H1 (cell line): ENCODE measurements around the gene ISOC2. TPM values are rescaled to one million over a fixed set of nuclear protein-coding genes. Genes with fewer than 3 reads are reported as not detected.

Source experiments
- CTCF ChIA-PET: fragments of 300-600 bp; sonication (Branson Sonifier 250); formaldehyde crosslinking; loops from one replicate; lab custom pipeline; 2021; ENCODE audit not compliant: partially characterized antibody; lab: Charles Lee
- POLR2A ChIA-PET: fragments of 300-600 bp; sonication (Branson Sonifier 250); formaldehyde crosslinking; loops from one replicate; lab custom pipeline; 2021; ENCODE audit warnings: inconsistent platforms; ENCODE audit not compliant: partially characterized antibody; lab: Charles Lee
- DNase-seq, 2 experiments: peaks; one replicate each; pipeline versions ENCODE4 v3.0.0 to v3.0.0-alpha.2; 2010 to 2022; ENCODE audit warnings: low spot score in 2 of 2, low read depth in 1 of 2, mixed read lengths in 1 of 2
- FAIRE-seq: peaks from 2 replicates; lab custom pipeline; 2011; peaks lifted over from hg19 to GRCh38; lab: Jason Lieb, UNC
- H2AFZ ChIP-seq: 2 replicates; pipeline ENCODE4 v1.8.1; 2012; ENCODE audit warnings: low read length, inconsistent platforms
- H2AK5ac ChIP-seq: 2 replicates; pipeline ENCODE4 v1.6.1; 2013; ENCODE audit warnings: low read depth, low read length
- H2BK120ac ChIP-seq: replicated peaks from 2 replicates; pipeline ENCODE3; 2013; ENCODE audit warnings: low read depth, low read length, inconsistent platforms
- H2BK12ac ChIP-seq: 2 replicates; pipeline ENCODE4 v1.6.1; 2013; ENCODE audit warnings: low read depth, low read length
- H2BK15ac ChIP-seq: 2 replicates; pipeline ENCODE4 v1.6.1; 2013; ENCODE audit warnings: low read length
- H2BK20ac ChIP-seq: 2 replicates; pipeline ENCODE4 v1.6.1; 2013; ENCODE audit warnings: low read length
- H2BK5ac ChIP-seq: 2 replicates; pipeline ENCODE4 v1.6.1; 2013; ENCODE audit warnings: low read depth, low read length
- H3K14ac ChIP-seq: 2 replicates; pipeline ENCODE4 v1.6.1; 2013; ENCODE audit warnings: inconsistent platforms; ENCODE audit not compliant: insufficient read length
- H3K18ac ChIP-seq: 2 replicates; pipeline ENCODE4 v1.6.1; 2013; ENCODE audit warnings: low read length; ENCODE audit errors: extremely low read depth
- H3K23ac ChIP-seq: 2 replicates; pipeline ENCODE4 v1.6.1; 2013; ENCODE audit warnings: inconsistent platforms; ENCODE audit not compliant: insufficient read length
- H3K23me2 ChIP-seq: 2 replicates; pipeline ENCODE4 v1.6.1; 2013; ENCODE audit warnings: low read depth, low read length
- H3K27ac ChIP-seq: 2 replicates; pipeline ENCODE4 v1.6.1; 2011; ENCODE audit warnings: low read depth, low read length, inconsistent platforms
- H3K27me3 ChIP-seq, 4 experiments: replicated peaks in 1 of 4; 1 replicate in 1 of 4; 2 replicates in 3 of 4; pipeline versions ENCODE4 v1.6.1 to v1.8.1; 2011 to 2013; ENCODE audit warnings: low read length in 3 of 4, mild to moderate bottlenecking in 3 of 4, inconsistent platforms in 2 of 4, mixed read lengths in 2 of 4, moderate library complexity in 1 of 4; ENCODE audit not compliant: control insufficient read depth in 3 of 4, insufficient read depth in 3 of 4; ENCODE audit errors: extremely low read depth in 1 of 4
- H3K36me3 ChIP-seq, 4 experiments: 2 replicates each; pipeline versions ENCODE4 v1.6.1 to v1.8.1; 2011 to 2013; ENCODE audit warnings: mild to moderate bottlenecking in 4 of 4, low read length in 3 of 4, moderate library complexity in 2 of 4, control low read depth in 1 of 4, inconsistent platforms in 1 of 4; ENCODE audit not compliant: insufficient read depth in 4 of 4, control insufficient read depth in 2 of 4
- H3K4ac ChIP-seq: replicated peaks from 2 replicates; pipeline ENCODE3; 2013; ENCODE audit warnings: low read length, low read depth, mixed read lengths, inconsistent platforms; ENCODE audit not compliant: insufficient read length
- H3K4me1 ChIP-seq, 4 experiments: replicated peaks in 1 of 4; 1 replicate in 1 of 4; 2 replicates in 3 of 4; pipeline versions ENCODE4 v1.6.1 to v1.8.1; 2011 to 2013; ENCODE audit warnings: low read length in 3 of 4, inconsistent platforms in 2 of 4, mixed read lengths in 1 of 4; ENCODE audit not compliant: insufficient read depth in 4 of 4, control insufficient read depth in 3 of 4
- H3K4me2 ChIP-seq, 2 experiments: 2 replicates each; pipeline versions ENCODE4 v1.6.1 to v1.8.1; 2011 to 2013; ENCODE audit warnings: low read depth in 2 of 2, low read length in 2 of 2, control low read depth in 1 of 2, inconsistent platforms in 1 of 2, mild to moderate bottlenecking in 1 of 2; ENCODE audit not compliant: insufficient read depth in 1 of 2
- H3K4me3 ChIP-seq, 4 experiments: fragments of 200-600, 300-600 bp in 1 of 4; sonication (generic), shearing (Covaris generic), sonication (Bioruptor Twin) in 1 of 4; 2 replicates each; pipeline versions ENCODE4 v1.5.1 to v1.8.1; 2011 to 2016; ENCODE audit warnings: low read length in 4 of 4, low read depth in 3 of 4, control low read depth in 2 of 4, inconsistent platforms in 2 of 4, mild to moderate bottlenecking in 2 of 4, mixed read lengths in 1 of 4, moderate library complexity in 1 of 4; ENCODE audit not compliant: insufficient read depth in 2 of 4; ENCODE audit errors: extremely low read depth in 1 of 4
- H3K56ac ChIP-seq: replicated peaks from 2 replicates; pipeline ENCODE3; 2013; ENCODE audit warnings: low read depth, mild to moderate bottlenecking, mixed read lengths, low read length, inconsistent platforms; ENCODE audit not compliant: insufficient read length
- H3K79me1 ChIP-seq: 2 replicates; pipeline ENCODE4 v1.6.1; 2013; ENCODE audit warnings: low read depth, low read length, control low read depth
- H3K79me2 ChIP-seq, 2 experiments: 2 replicates each; pipeline versions ENCODE4 v1.6.1 to v1.8.1; 2012 to 2013; ENCODE audit warnings: low read length in 2 of 2, mild to moderate bottlenecking in 2 of 2, inconsistent platforms in 1 of 2; ENCODE audit not compliant: insufficient read depth in 2 of 2, control insufficient read depth in 1 of 2
- H3K9ac ChIP-seq, 4 experiments: replicated peaks in 1 of 4; 1 replicate in 1 of 4; 2 replicates in 3 of 4; pipeline versions ENCODE4 v1.6.1 to v1.8.1; 2011 to 2013; ENCODE audit warnings: low read depth in 3 of 4, low read length in 3 of 4, control low read depth in 2 of 4, mild to moderate bottlenecking in 2 of 4, moderate library complexity in 2 of 4, inconsistent platforms in 1 of 4; ENCODE audit errors: extremely low read depth in 1 of 4
- H3K9me3 ChIP-seq, 2 experiments: 2 replicates each; pipeline versions ENCODE4 v1.6.1 to v1.8.1; 2012 to 2013; ENCODE audit warnings: mild to moderate bottlenecking in 2 of 2, moderate library complexity in 2 of 2, control low read depth in 1 of 2, inconsistent platforms in 1 of 2, low read depth in 1 of 2, low read length in 1 of 2, mixed read lengths in 1 of 2; ENCODE audit not compliant: insufficient read depth in 2 of 2
- H4K20me1 ChIP-seq, 2 experiments: replicated peaks in 1 of 2; 2 replicates each; pipeline versions ENCODE3 to v1.8.1; 2011 to 2013; ENCODE audit warnings: inconsistent platforms in 2 of 2, low read length in 2 of 2, mild to moderate bottlenecking in 1 of 2; ENCODE audit not compliant: insufficient read depth in 2 of 2, control insufficient read depth in 1 of 2
- H4K5ac ChIP-seq: 2 replicates; pipeline ENCODE4 v1.6.1; 2013; ENCODE audit warnings: low read length, low read depth, mixed read lengths, inconsistent platforms; ENCODE audit not compliant: insufficient read length
- H4K8ac ChIP-seq: 2 replicates; pipeline ENCODE4 v1.8.0; 2013; ENCODE audit warnings: mild to moderate bottlenecking, moderate library complexity, low read length, inconsistent platforms; ENCODE audit not compliant: insufficient read depth; ENCODE audit errors: extremely low read depth
- H4K91ac ChIP-seq: replicated peaks from 2 replicates; pipeline ENCODE3; 2013; ENCODE audit warnings: low read length, mixed read lengths, inconsistent platforms; ENCODE audit not compliant: insufficient read length
- CBX5 ChIP-seq: fragments of 300-800, 300-1000 bp; sonication (generic); IDR thresholded peaks from 2 replicates; pipeline ENCODE4 v1.7.1; 2016; ENCODE audit warnings: antibody characterized with exemption, low read length, low read depth
- CHD2 ChIP-seq: IDR thresholded peaks from 2 replicates; pipeline ENCODE4 v1.6.1; 2012; ENCODE audit warnings: low read length, improper control_type of control experiment
- GTF2F1 ChIP-seq: IDR thresholded peaks from 2 replicates; pipeline ENCODE4 v1.6.1; 2012; ENCODE audit warnings: low read depth, low read length, improper control_type of control experiment, borderline replicate concordance
- HDAC2 ChIP-seq, 2 experiments: fragments of 300-600 bp in 1 of 2; sonication (generic) in 1 of 2; IDR thresholded peaks; 2 replicates each; pipeline ENCODE4 v1.6.1; 2011 to 2012; ENCODE audit warnings: low read depth in 2 of 2, low read length in 2 of 2, mild to moderate bottlenecking in 2 of 2, moderate library complexity in 2 of 2, borderline replicate concordance in 1 of 2, inconsistent platforms in 1 of 2
- MAX ChIP-seq: IDR thresholded peaks from 2 replicates; pipeline ENCODE4 v1.6.1; 2012; ENCODE audit warnings: inconsistent platforms
- PHF8 ChIP-seq: fragments of 200-600 bp; sonication (generic); conservative IDR thresholded peaks from 2 replicates; pipeline ENCODE4 v1.7.1; 2012; ENCODE audit warnings: low read depth, mild to moderate bottlenecking, inconsistent platforms, low read length, moderate library complexity
- SIN3A ChIP-seq, 2 experiments: IDR thresholded peaks in 1 of 2; conservative IDR thresholded peaks in 1 of 2; 2 replicates each; pipeline ENCODE4 v1.6.1; 2011 to 2012; ENCODE audit warnings: low read length in 2 of 2, improper control_type of control experiment in 1 of 2, low read depth in 1 of 2, mild to moderate bottlenecking in 1 of 2
- SIX5 ChIP-seq: IDR thresholded peaks from 2 replicates; pipeline ENCODE4 v1.6.1; 2011; ENCODE audit warnings: mild to moderate bottlenecking, low read depth, low read length
- SP2 ChIP-seq: IDR thresholded peaks from 2 replicates; pipeline ENCODE4 v1.6.1; 2012; ENCODE audit warnings: mild to moderate bottlenecking, low read length, inconsistent platforms
- SUZ12 ChIP-seq: fragments of 200-600 bp; sonication (generic); IDR thresholded peaks from 2 replicates; pipeline ENCODE4 v1.6.1; 2012; ENCODE audit warnings: mild to moderate bottlenecking, inconsistent platforms, low read length, moderate library complexity, mixed read lengths
- WGBS, 2 experiments: shearing (Covaris generic) in 1 of 2; methylation state at CpG; one replicate each; pipeline versions ENCODE4 v1.1.6 to v1.1.7; 2013 to 2015; ENCODE audit warnings: low lambda C conversion rate in 2 of 2, mixed read lengths in 2 of 2, inconsistent platforms in 1 of 2, low coverage in 1 of 2, missing lambda C conversion rate in 1 of 2; ENCODE audit not compliant: insufficient replicate concordance in 2 of 2, insufficient coverage in 1 of 2, insufficient read length in 1 of 2; ENCODE audit errors: extremely low coverage in 1 of 2, missing lambda C conversion rate in 1 of 2; 5-methylcytosine and 5-hydroxymethylcytosine counted together
- polyA plus RNA-seq, 7 experiments: library from polyadenylated mRNA; depleted of rRNA in 3 of 7; stranded (reverse) in 5 of 7; unstranded in 2 of 7; fragments of >200 nt in 5 of 7; fragments of 200-250 nt in 2 of 7; gene quantifications; 1 replicate in 5 of 7; 2 replicates in 1 of 7; 4 replicates in 1 of 7; pipeline versions ENCODE4 v1.2.1 to v1.2.3, GENCODE V29; 2011 to 2013; ENCODE audit warnings: missing spikeins in 2 of 7, mixed read lengths in 2 of 7
- total RNA-seq: library from RNA; stranded (reverse); fragmentation: NEBNext Ultra II Directional; extraction: Animal tissue kit (Norgen Biotek cat#: 25700); gene quantifications from 2 replicates; pipeline ENCODE4 v1.2.1, GENCODE V29; 2021

ISOC2 gene
- total and polyA plus RNA-seq, 2 of the 8 experiments (the other 6 are each of a cell fraction or from before 2014, with no cell fraction given): 96.9 to 152 TPM

- peak in 1 of 2 experiments; percentile 59 for DNase-seq
- CTCF ChIA-PET: interaction anchor here (0.9 to 3.9 kb wide), 9 partner anchors 11 to 182 kb away, joined by 3 to 21 read pairs (median 5); partner anchors contain the start of gene ZNF865
- no peak overlapping the region; a peak in 1 of 7 replicates for H3K9ac ChIP-seq
- TF ChIP-seq SIX5: no peak
- no peak for TF ChIP-seq SP2
- no peak for TF ChIP-seq SIN3A (conservative IDR thresholded peaks at IDR 0.05 in 1 of 2, IDR thresholded peaks at IDR 0.05 in 1 of 2; ENCODE audit: low read depth in 1 of 2, low read length in 2 of 2)
- no peak for TF ChIP-seq CBX5
- TF ChIP-seq GTF2F1: no peak
- no peak for TF ChIP-seq MAX
- no peak for TF ChIP-seq PHF8
- TF ChIP-seq SUZ12: no peak
- TF ChIP-seq CHD2: no peak
- TF ChIP-seq HDAC2 (IDR thresholded peaks at IDR 0.05; ENCODE audit: borderline replicate concordance in 1 of 2, low read depth in 2 of 2, low read length in 2 of 2): no peak
These were observed 22.5 kb upstream of the ISOC2 start for GRCh38 chr19:55483706-55484592.

More at GRCh38 chr19:55483706-55484592, 22.5 kb upstream of the ISOC2 start:
- Histone ChIP-seq H4K5ac (no peak overlapping the region), H4K8ac (peak overlapping the region; percentile 83; the same call in 1 of the 2 replicates), H3K4ac (no peak overlapping the region), H3K23ac (no peak overlapping the region), H3K4me2 (peak overlapping the region; percentile 68 to 89), H2AFZ (no peak overlapping the region), H3K79me1 (peaks cover 9% of the 10 kb centered on the region), H2AK5ac (no peak overlapping the region; the same call in 1 of the 2 replicates), H3K14ac (no peak overlapping the region), H3K9me3 (no peaks in the 10 kb centered on the region), H2BK20ac (no peak overlapping the region), H3K36me3 (peaks cover 0 to 10% (median 0%) of the 10 kb centered on the region in 4 experiments; a peak in 2 of 8 replicates), H3K4me3 (peak overlapping the region; percentile 46 to 88 (median 76)), H3K56ac (no peak overlapping the region), H3K27ac (0 out of 2 replicates have a peak overlapping the region, but pooled peaks have one; percentile 47), H2BK120ac (no peak overlapping the region), H2BK12ac (no peak overlapping the region), H3K18ac (peak overlapping the region; percentile 60), H3K79me2 (peaks cover 0 to 11% of the 10 kb centered on the region in 2 experiments; a peak in 1 of 4 replicates), H2BK5ac (no peak overlapping the region), H2BK15ac (peak overlapping the region; percentile 88), H3K4me1 (peaks cover 0 to 42% (median 28%) of the 10 kb centered on the region in 4 experiments; a peak in 6 of 7 replicates), H3K23me2 (peaks cover 11% of the 10 kb centered on the region), H4K91ac (peak overlapping the region; percentile 65), H3K27me3 (no peaks in the 10 kb centered on the region), H4K20me1 (peaks cover 0 to 6% of the 10 kb centered on the region in 2 experiments)
- no peak for FAIRE-seq
- POLR2A ChIA-PET: interaction anchor here (0.6 to 6.8 kb wide), 13 partner anchors 8 to 668 kb away, joined by 3 to 50 read pairs (median 8); partner anchors contain the start of genes FIZ1 and ZNF628
- WGBS, 2 experiments: 77% methylated on average over 37 of the region's 46 CpGs; no CpG with 5 or more reads in 1 of the 2 experiments
